Loucy (cell line): Measurements from ENCODE around the gene HOXA3.

Experiments
- EZH2phosphoT487 ChIP-seq: fragments of 200-600 bp; IDR thresholded peaks from 2 replicates; pipeline ENCODE4 v1.6.1; 2018; ENCODE audit warnings: antibody characterized with exemption, mild to moderate bottlenecking, moderate library complexity, borderline replicate concordance
- TF ChIP-seq, protein P1 (sequence below): fragments of 200-600 bp; sonication (generic); conservative IDR thresholded peaks from 2 replicates; pipeline ENCODE4 v1.5.1; 2014; ENCODE audit warnings: mild to moderate bottlenecking, antibody characterized with exemption, low read length

DNA sequence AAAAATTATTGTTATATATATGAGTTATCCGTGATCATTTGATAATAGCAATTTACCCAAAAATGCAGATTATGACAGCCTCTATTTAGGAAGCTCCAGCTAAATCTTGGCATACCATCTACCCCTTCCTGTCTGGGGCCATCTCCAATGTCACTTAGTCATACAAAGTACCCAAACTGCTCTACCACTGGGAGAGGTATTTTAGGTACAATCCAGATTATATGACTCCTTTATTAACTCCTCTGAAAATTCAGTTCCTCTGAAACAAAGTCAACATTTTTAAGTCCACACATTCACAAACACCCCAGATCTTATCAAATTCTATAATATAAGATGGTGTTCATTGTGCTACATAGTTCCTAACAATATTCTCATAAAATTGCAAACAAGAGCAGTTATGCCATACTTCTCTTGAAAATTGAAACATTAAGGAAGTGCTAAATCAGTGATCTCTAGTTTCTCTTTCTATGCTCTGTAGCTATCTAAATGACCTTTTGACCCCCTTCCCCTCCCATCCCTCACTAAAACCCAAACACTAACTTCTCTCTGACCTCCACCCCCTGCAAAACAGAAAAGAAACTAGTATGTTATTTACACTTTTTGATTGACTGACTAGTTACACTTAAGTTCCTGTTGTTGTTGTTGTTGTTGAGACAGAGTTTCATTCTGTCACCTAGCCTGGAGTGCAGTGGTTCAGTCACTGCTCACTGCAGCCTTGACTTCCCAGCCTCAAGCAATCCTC lies 73.0 kb downstream of the HOXA3 start:
- TF ChIP-seq EZH2phosphoT487 = no peak
- TF ChIP-seq, protein P1, sequence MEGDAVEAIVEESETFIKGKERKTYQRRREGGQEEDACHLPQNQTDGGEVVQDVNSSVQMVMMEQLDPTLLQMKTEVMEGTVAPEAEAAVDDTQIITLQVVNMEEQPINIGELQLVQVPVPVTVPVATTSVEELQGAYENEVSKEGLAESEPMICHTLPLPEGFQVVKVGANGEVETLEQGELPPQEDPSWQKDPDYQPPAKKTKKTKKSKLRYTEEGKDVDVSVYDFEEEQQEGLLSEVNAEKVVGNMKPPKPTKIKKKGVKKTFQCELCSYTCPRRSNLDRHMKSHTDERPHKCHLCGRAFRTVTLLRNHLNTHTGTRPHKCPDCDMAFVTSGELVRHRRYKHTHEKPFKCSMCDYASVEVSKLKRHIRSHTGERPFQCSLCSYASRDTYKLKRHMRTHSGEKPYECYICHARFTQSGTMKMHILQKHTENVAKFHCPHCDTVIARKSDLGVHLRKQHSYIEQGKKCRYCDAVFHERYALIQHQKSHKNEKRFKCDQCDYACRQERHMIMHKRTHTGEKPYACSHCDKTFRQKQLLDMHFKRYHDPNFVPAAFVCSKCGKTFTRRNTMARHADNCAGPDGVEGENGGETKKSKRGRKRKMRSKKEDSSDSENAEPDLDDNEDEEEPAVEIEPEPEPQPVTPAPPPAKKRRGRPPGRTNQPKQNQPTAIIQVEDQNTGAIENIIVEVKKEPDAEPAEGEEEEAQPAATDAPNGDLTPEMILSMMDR = no peak
